Stimulated activated CD4-positive, alpha-beta T cell treated with anti-CD3 and anti-CD28 coated beads, TNF-alpha, amount 100 ng/mL, for 48 hours (primary cell): ENCODE measurements around the gene PPIF.

Experiments used
- DNase-seq, 3 donors: peaks; one replicate each; pipeline ENCODE4 v3.0.0-alpha.2; 2020; ENCODE audit warnings: low read depth in 3 of 3

The PPIF gene

GRCh38 chr10:79349072-79349491 lies 1.8 kb downstream of the PPIF start:
- no peak for DNase-seq

GRCh38 chr10:79349766-79350406 lies 2.6 kb downstream of the PPIF start:
- DNase-seq: no peak

GRCh38 chr10:79350407-79351154 lies 3.3 kb downstream of the PPIF start:
- DNase-seq: no peak

- no peak for DNase-seq
Measured at GRCh38 chr10:79351332-79351731, 4.1 kb downstream of the PPIF start.

- no peak for DNase-seq
Measured at GRCh38 chr10:79352035-79352877, 5.0 kb downstream of the PPIF start.

- no peak for DNase-seq
Measured at GRCh38 chr10:79353000-79353406, 5.7 kb downstream of the PPIF start.

- DNase-seq: no peak
Measured at GRCh38 chr10:79353726-79354125, 6.5 kb downstream of the PPIF start.

GRCh38 chr10:79354141-79354540 lies 6.9 kb downstream of the PPIF start:
- no peak for DNase-seq

- no peak for DNase-seq
Measured at GRCh38 chr10:79354615-79355014, 7.3 kb downstream of the PPIF start.

- no peak for DNase-seq
Measured at GRCh38 chr10:79355420-79356017, 8.2 kb downstream of the PPIF start.

- no peak for DNase-seq
Measured at GRCh38 chr10:79356104-79356503, 8.8 kb downstream of the PPIF start.

- DNase-seq: no peak
Measured at GRCh38 chr10:79357180-79357579, 9.9 kb downstream of the PPIF start.

GRCh38 chr10:79358811-79359210 lies 11.5 kb downstream of the PPIF start:
- DNase-seq: no peak

GRCh38 chr10:79359816-79360498 lies 12.7 kb downstream of the PPIF start:
- DNase-seq: no peak

GRCh38 chr10:79360499-79361342 lies 13.5 kb downstream of the PPIF start:
- DNase-seq: no peak

- DNase-seq: no peak
Measured at GRCh38 chr10:79361726-79362397, 14.6 kb downstream of the PPIF start.

GRCh38 chr10:79367426-79368189 lies 20.3 kb downstream of the PPIF start:
- no peak for DNase-seq

GRCh38 chr10:79372871-79373270 lies 25.6 kb downstream of the PPIF start:
- no peak for DNase-seq
